Effector memory CD8-positive, alpha-beta T cell (primary cell): ENCODE measurements around the gene TAPBP.

Experiments
- ATAC-seq: fragments of 150-1000 bp; cut with Tn5 transposase; replicated peaks from 2 replicates; pipeline ENCODE4 v1.10.0; 2021; ENCODE audit warnings: mild to moderate bottlenecking, moderate library complexity
- DNase-seq, 3 experiments: peaks; one replicate each; pipeline ENCODE4 v3.0.0; 2021
- H3K27ac Mint-ChIP-seq, 2 donors: one replicate each; pipeline ENCODE4 v1.8.0; 2022; ENCODE audit warnings: mild to moderate bottlenecking in 2 of 2, mixed read lengths in 2 of 2, moderate library complexity in 2 of 2
- H3K27me3 Mint-ChIP-seq, 2 donors: one replicate each; pipeline ENCODE4 v1.8.0; 2022; ENCODE audit warnings: mixed read lengths in 2 of 2
- H3K36me3 Mint-ChIP-seq: one replicate; pipeline ENCODE4 v1.8.0; 2022; ENCODE audit warnings: mild to moderate bottlenecking, moderate library complexity, mixed read lengths; ENCODE audit not compliant: insufficient read depth
- H3K4me1 Mint-ChIP-seq, 2 donors: one replicate each; pipeline ENCODE4 v1.8.0; 2022; ENCODE audit warnings: low read depth in 2 of 2, mixed read lengths in 2 of 2
- H3K4me3 Mint-ChIP-seq, 2 donors: one replicate each; pipeline ENCODE4 v1.8.0; 2022; ENCODE audit warnings: mild to moderate bottlenecking in 2 of 2, mixed read lengths in 2 of 2, moderate library complexity in 2 of 2
- H3K9me3 Mint-ChIP-seq, 2 donors: one replicate each; pipeline ENCODE4 v1.8.0; 2022; ENCODE audit warnings: mixed read lengths in 2 of 2

Gene TAPBP

DNA sequence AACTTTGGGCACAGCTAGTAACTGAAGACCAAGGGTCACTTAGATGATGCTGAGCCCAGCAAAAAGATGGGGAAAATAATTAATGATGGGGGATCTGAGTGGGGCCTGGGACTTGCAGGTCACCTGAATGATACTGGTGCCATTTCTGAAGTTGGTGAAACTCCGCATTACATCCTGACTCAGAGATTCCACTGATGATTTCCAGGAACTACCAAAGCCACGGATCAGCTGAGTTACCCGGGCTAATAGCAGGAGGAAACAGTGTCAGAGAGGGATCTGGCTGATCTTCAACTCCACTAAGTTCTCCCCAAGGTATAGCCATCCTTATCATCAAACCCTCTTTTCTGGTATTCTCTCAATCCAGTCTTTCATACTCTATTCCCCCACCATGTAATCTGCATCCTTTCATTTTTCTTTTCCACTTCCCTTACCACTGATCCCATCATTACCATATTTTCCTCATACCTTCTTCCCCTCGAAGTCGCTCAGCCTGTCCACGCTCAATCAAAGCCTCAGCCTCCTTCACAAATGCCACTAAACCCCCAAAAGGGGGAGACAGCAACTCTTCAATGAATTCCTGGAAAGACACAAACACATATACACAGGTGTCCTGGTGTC is 62.4 kb downstream of the TAPBP start:
- Mint-ChIP-seq H3K9me3 (no peaks in the 10 kb centered on the region), H3K27ac (no peak overlapping the region), H3K4me1 (peaks cover 26% of the 10 kb centered on the region in 2 donors), H3K36me3 (peaks cover 26% of the 10 kb centered on the region), H3K4me3 (no peak overlapping the region), H3K27me3 (no peaks in the 10 kb centered on the region)
- ATAC-seq (no peak), DNase-seq (no peak)

GRCh38 chr6:33250731-33251130 is 63.1 kb downstream of the TAPBP start:
- peak overlapping the region in 1 of 2 donors; percentile 90 for H3K4me3 Mint-ChIP-seq

GRCh38 chr6:33249732-33250630 is 63.9 kb downstream of the TAPBP start:
- peak overlapping the region; percentile 96 to 97 for H3K27ac Mint-ChIP-seq
- DNase-seq (no peak), ATAC-seq (no peak)
- no peaks in the 10 kb centered on the region for H3K27me3 Mint-ChIP-seq
- H3K36me3 Mint-ChIP-seq, result peaks cover 17% of the 10 kb centered on the region
- H3K9me3 Mint-ChIP-seq, result no peaks in the 10 kb centered on the region
- peaks cover 26% of the 10 kb centered on the region in 2 donors for H3K4me1 Mint-ChIP-seq
- H3K4me3 Mint-ChIP-seq, result peak overlapping the region; percentile 90 to 92

More at GRCh38 chr6:33250731-33251130, 63.1 kb downstream of the TAPBP start:
- H3K27me3 Mint-ChIP-seq, result no peaks in the 10 kb centered on the region
- H3K4me1 Mint-ChIP-seq, result peaks cover 26% of the 10 kb centered on the region in 2 donors
- DNase-seq (no peak), ATAC-seq (no peak)
- H3K36me3 Mint-ChIP-seq, result peaks cover 21% of the 10 kb centered on the region
- no peaks in the 10 kb centered on the region for H3K9me3 Mint-ChIP-seq
- peak overlapping the region in 1 of 2 donors; percentile 97 for H3K27ac Mint-ChIP-seq
